Left renal cortex interstitium (tissue), 4 donors: ENCODE data around the gene LAMB1. TPM values are rescaled to one million over a fixed set of nuclear protein-coding genes. Genes with fewer than 3 reads are reported as not detected.

Experiments
- DNase-seq, 4 donors: peaks; one replicate each; pipeline ENCODE4 v3.0.0-alpha.2; 2013; ENCODE audit warnings: low read depth in 4 of 4, low spot score in 2 of 4, missing footprints in 1 of 4
- polyA plus RNA-seq, 4 donors: library from polyadenylated mRNA; unstranded; fragments of 120-200 nt; gene quantifications; one replicate each; pipeline ENCODE4 v1.2.1, GENCODE V29; 2013; ENCODE audit not compliant: insufficient read length in 4 of 4

The LAMB1 gene
- polyA plus RNA-seq, 4 donors, result 522 to 887 (median 667) TPM

- DNase-seq, result no peak
Measured at GRCh38 chr7:107951896-107952295, 51.1 kb downstream of the LAMB1 start.

GRCh38 chr7:107951172-107951787 is 51.7 kb downstream of the LAMB1 start:
- DNase-seq, result no peak

- no peak for DNase-seq
Measured at GRCh38 chr7:107949443-107949935, 53.5 kb downstream of the LAMB1 start.

GRCh38 chr7:107948645-107949442 is 54.1 kb downstream of the LAMB1 start:
- no peak for DNase-seq

GRCh38 chr7:107946881-107947280 is 56.1 kb downstream of the LAMB1 start:
- no peak for DNase-seq

GRCh38 chr7:107946451-107946850 is 56.5 kb downstream of the LAMB1 start:
- DNase-seq, result no peak

- DNase-seq, result no peak
Measured at GRCh38 chr7:107945332-107945731, 57.6 kb downstream of the LAMB1 start.

GRCh38 chr7:107944411-107945169 is 58.4 kb downstream of the LAMB1 start:
- DNase-seq, result peak in 2 of 4 donors; percentile 28 to 37

GRCh38 chr7:107943018-107943417 is 59.9 kb downstream of the LAMB1 start:
- no peak for DNase-seq

GRCh38 chr7:107940951-107941350 is 62.0 kb downstream of the LAMB1 start:
- DNase-seq, result no peak

GRCh38 chr7:107939573-107940489 is 63.1 kb downstream of the LAMB1 start:
- DNase-seq, result no peak

- no peak for DNase-seq
Measured at GRCh38 chr7:107938456-107939250, 64.3 kb downstream of the LAMB1 start.

GRCh38 chr7:107937531-107937930 is 65.4 kb downstream of the LAMB1 start:
- DNase-seq, result no peak

GRCh38 chr7:107936312-107936711 is 66.6 kb downstream of the LAMB1 start:
- DNase-seq, result no peak

GRCh38 chr7:107934991-107935770 is 67.8 kb downstream of the LAMB1 start:
- DNase-seq, result no peak

GRCh38 chr7:107933386-107934013 is 69.5 kb downstream of the LAMB1 start:
- DNase-seq, result no peak

- DNase-seq, result no peak
Measured at GRCh38 chr7:107932805-107933204, 70.2 kb downstream of the LAMB1 start.
